Gastroesophageal sphincter (tissue), 3 donors: ENCODE results near the gene IDH3G.

Source experiments
- EP300 ChIP-seq: sonication (generic); formaldehyde crosslinking; IDR thresholded peaks from one replicate; pipeline ENCODE4 v1.6.1; 2017; ENCODE audit warnings: antibody characterized with exemption, mild to moderate bottlenecking
- POLR2A ChIP-seq, 2 donors: fragments of 450-650 bp; IDR thresholded peaks; one replicate each; pipeline ENCODE4 v1.6.1; 2017; ENCODE audit warnings: antibody characterized with exemption in 2 of 2, mild to moderate bottlenecking in 2 of 2, moderate library complexity in 1 of 2
- TF ChIP-seq, protein P1 (sequence below), 4 experiments: fragments of 200-600 bp in 2 of 4; fragments of 450-650 bp in 2 of 4; sonication (generic) in 1 of 4; IDR thresholded peaks; one replicate each; pipeline ENCODE4 v1.5.1; 2017 to 2019; ENCODE audit warnings: antibody characterized with exemption in 4 of 4, mild to moderate bottlenecking in 2 of 4, moderate library complexity in 2 of 4

GRCh38 chrX:153777261-153778090 is 16.7 kb downstream of the IDH3G start:
- TF ChIP-seq POLR2A (IDR thresholded peaks at IDR 0.05): no peak
- TF ChIP-seq, protein P1, sequence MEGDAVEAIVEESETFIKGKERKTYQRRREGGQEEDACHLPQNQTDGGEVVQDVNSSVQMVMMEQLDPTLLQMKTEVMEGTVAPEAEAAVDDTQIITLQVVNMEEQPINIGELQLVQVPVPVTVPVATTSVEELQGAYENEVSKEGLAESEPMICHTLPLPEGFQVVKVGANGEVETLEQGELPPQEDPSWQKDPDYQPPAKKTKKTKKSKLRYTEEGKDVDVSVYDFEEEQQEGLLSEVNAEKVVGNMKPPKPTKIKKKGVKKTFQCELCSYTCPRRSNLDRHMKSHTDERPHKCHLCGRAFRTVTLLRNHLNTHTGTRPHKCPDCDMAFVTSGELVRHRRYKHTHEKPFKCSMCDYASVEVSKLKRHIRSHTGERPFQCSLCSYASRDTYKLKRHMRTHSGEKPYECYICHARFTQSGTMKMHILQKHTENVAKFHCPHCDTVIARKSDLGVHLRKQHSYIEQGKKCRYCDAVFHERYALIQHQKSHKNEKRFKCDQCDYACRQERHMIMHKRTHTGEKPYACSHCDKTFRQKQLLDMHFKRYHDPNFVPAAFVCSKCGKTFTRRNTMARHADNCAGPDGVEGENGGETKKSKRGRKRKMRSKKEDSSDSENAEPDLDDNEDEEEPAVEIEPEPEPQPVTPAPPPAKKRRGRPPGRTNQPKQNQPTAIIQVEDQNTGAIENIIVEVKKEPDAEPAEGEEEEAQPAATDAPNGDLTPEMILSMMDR (IDR thresholded peaks at IDR 0.05): no peak
- no peak for TF ChIP-seq EP300
